ENCODE measurements around the gene QSOX2.

QSOX2 gene

DNA sequence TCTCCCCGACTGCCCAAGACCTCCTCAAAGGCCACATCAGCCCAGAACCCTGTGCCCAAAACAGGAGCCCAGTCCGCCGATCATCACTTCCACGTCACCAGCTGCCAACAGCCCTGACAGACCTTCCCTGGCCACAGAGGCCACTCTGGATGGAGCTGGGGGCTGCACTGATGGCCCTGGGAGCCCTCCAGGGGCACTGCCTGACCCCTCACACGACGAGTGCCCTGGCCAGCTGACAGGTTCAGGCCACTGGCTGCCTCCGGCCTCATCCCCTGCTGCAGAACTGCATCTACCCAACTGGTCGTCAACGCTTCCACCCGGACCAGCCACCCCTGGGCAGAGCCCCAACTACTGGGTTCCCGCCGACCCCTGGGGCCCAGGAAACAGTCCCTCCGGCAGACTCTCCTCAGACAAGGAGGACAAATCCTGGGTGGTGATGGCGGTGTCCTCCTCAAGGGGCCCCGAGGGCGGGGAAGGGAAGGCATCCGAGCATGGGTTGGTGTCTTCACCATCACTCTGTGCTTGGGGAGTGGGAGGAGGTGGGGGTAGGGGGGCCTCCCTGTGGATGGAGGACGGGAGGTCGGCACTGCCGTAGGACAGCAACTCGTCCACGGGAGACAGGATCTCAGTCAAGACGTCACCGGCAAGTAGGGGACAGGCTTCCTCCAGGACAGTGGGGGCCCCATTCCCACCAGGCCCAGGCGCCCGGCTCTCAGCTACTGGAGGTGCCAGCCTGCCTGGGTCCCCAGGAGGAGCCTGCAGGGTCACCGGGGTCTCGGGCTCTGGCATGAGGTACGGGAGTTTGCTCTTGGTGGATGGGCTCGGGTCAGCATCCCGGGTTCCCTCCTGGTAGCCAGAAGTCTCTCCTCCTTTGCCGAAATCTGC lies 7.9 kb upstream of the QSOX2 start:
- Histone ChIP-seq H3K27ac (ENCODE audit: low read depth, low read length) (no peak overlapping the region), H3K9ac (ENCODE audit: low read length) (no peak overlapping the region), H3K4me1 (ENCODE audit: insufficient read depth, low read length) (no peaks in the 10 kb centered on the region), H3K36me3 (ENCODE audit: insufficient read depth, low read length) (no peaks in the 10 kb centered on the region), H3K9me3 (ENCODE audit: low read length) (no peaks in the 10 kb centered on the region), H3K27me3 (ENCODE audit: control insufficient read depth in 1 of 2, insufficient read depth in 2 of 2, low read length in 2 of 2) (peaks cover 0 to 12% of the 10 kb centered on the region in 2 donors), H3K4me3 (ENCODE audit: low read depth in 1 of 2, low read length in 2 of 2) (no peak overlapping the region)

DNA sequence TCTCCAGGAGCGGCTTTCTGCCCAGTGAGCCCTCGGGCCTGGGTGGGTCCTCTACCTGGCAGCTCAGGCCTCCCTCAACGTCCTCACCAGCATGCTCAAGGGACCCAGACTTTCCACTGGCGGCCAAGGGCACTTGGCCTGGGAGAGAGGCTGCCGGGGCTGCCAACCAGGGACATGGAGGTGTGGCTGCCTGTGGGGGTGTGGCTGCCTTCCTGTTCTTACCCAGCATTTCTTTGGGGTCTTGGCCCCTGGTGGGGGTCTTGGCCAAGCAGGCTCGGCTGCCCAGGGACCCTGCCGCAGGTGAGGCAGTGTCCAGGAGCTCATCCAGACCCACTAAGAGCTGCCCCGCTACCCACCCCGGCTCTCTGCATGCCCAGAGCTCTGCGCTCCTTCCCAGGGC lies 7.2 kb upstream of the QSOX2 start:
- H3K9me3 ChIP-seq (ENCODE audit: low read length): no peaks in the 10 kb centered on the region
- H3K27ac ChIP-seq (ENCODE audit: low read depth, low read length): no peak overlapping the region
- no peaks in the 10 kb centered on the region for H3K36me3 ChIP-seq (ENCODE audit: insufficient read depth, low read length)
- H3K4me1 ChIP-seq (ENCODE audit: insufficient read depth, low read length): no peaks in the 10 kb centered on the region
- H3K4me3 ChIP-seq (ENCODE audit: low read depth in 1 of 2, low read length in 2 of 2): no peak overlapping the region
- H3K9ac ChIP-seq (ENCODE audit: low read length): no peak overlapping the region
- H3K27me3 ChIP-seq (ENCODE audit: control insufficient read depth in 1 of 2, insufficient read depth in 2 of 2, low read length in 2 of 2): peaks cover 0 to 12% of the 10 kb centered on the region in 2 donors

DNA sequence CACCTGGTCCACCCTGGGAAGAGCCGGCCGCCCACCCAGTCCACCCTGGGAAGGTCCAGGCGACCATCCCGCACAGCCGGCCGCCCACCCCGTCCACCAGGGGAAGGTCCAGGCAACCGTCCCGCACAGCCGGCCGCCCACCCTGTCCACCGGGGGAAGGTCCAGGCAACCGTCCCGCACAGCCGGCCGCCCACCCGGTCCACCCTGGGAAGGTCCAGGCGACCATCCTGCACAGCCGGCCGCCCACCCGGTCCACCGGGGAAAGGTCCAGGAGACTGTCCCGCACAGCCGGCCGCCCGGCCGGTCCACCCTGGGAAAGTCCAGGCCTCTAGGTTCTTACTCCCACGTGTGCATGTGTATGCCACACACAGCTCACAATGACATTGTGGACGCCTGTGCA lies 6.7 kb upstream of the QSOX2 start:
- peaks cover 0 to 12% of the 10 kb centered on the region in 2 donors for H3K27me3 ChIP-seq (ENCODE audit: control insufficient read depth in 1 of 2, insufficient read depth in 2 of 2, low read length in 2 of 2)
- no peaks in the 10 kb centered on the region for H3K36me3 ChIP-seq (ENCODE audit: insufficient read depth, low read length)
- no peak overlapping the region for H3K27ac ChIP-seq (ENCODE audit: low read depth, low read length)
- H3K9me3 ChIP-seq (ENCODE audit: low read length): no peaks in the 10 kb centered on the region
- no peak overlapping the region for H3K4me3 ChIP-seq (ENCODE audit: low read depth in 1 of 2, low read length in 2 of 2)
- no peaks in the 10 kb centered on the region for H3K4me1 ChIP-seq (ENCODE audit: insufficient read depth, low read length)
- H3K9ac ChIP-seq (ENCODE audit: low read length): no peak overlapping the region

DNA sequence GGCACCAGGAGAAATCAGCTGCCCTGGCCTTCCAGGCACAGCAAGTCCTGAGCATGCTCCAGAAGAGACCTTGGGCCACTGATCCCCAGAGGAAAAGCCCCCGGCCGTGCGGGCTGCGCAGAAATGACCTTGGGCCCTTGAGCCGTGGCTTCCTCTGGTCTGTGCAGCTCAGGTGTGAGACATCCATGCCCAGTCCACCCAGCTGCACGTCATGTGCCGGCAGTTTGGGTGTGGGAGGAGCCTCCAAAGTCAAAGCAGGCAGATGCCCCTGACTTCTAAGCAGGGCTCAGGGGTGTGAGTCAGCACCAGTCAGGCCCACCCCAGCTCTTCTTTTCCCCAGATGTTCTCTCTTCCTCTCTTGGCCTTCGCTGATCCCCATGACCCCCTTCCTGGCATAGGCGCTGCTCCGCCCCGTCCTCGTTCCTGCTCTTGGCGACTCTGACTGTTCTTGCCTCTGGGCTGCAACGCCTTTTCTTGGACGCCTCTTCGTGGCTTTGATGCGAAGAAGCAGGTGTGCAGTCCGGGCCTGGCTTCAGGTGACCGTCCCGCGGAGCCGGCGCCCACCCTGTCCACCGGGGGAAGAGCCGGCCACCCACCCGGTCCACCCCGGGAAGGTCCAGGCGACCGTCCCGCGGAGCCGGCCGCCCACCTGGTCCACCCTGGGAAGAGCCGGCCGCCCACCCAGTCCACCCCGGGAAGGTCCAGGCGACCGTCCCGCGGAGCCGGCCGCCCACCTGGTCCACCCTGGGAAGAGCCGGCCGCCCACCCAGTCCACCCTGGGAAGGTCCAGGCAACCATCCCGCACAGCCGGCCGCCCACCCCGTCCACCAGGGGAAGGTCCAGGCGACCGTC lies 5.9 kb upstream of the QSOX2 start:
- Histone ChIP-seq H3K27me3 (ENCODE audit: control insufficient read depth in 1 of 2, insufficient read depth in 2 of 2, low read length in 2 of 2) (peaks cover 0 to 12% of the 10 kb centered on the region in 2 donors), H3K4me3 (ENCODE audit: low read depth in 1 of 2, low read length in 2 of 2) (no peak overlapping the region), H3K36me3 (ENCODE audit: insufficient read depth, low read length) (no peaks in the 10 kb centered on the region)

DNA sequence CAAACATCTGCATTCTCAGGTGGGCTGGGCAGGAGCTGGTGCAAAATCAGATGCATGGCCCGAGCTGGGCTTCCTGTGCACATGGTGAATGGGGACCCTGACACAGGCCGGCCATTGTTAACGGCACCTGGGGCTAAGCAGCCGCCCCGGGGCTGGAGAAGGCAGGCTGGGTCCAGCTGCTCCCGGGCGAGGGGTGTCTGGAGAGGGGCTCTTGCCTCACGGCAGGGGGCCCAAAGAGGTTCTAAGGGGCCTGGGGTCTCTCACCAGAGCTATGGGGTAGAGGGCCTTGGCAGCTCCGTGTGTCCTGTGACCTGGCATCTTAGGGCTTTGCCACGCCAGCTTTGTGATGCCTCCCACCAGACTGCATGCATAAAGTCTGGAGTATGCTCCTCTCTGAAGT lies 5.1 kb upstream of the QSOX2 start:
- no peak overlapping the region for H3K27ac ChIP-seq (ENCODE audit: low read depth, low read length)
- H3K9me3 ChIP-seq (ENCODE audit: low read length): no peaks in the 10 kb centered on the region
- H3K4me3 ChIP-seq (ENCODE audit: low read depth in 1 of 2, low read length in 2 of 2): no peak overlapping the region
- peaks cover 0 to 11% of the 10 kb centered on the region in 2 donors for H3K27me3 ChIP-seq (ENCODE audit: control insufficient read depth in 1 of 2, insufficient read depth in 2 of 2, low read length in 2 of 2)
- no peak overlapping the region for H3K9ac ChIP-seq (ENCODE audit: low read length)
- H3K36me3 ChIP-seq (ENCODE audit: insufficient read depth, low read length): no peaks in the 10 kb centered on the region
- H3K4me1 ChIP-seq (ENCODE audit: insufficient read depth, low read length): peaks cover 5% of the 10 kb centered on the region

More for the DNA sequence above, 5.9 kb upstream of the QSOX2 start:
- Histone ChIP-seq H3K9ac (ENCODE audit: low read length) (no peak overlapping the region), H3K27ac (ENCODE audit: low read depth, low read length) (no peak overlapping the region), H3K4me1 (ENCODE audit: insufficient read depth, low read length) (no peaks in the 10 kb centered on the region), H3K9me3 (ENCODE audit: low read length) (no peaks in the 10 kb centered on the region)

DNA sequence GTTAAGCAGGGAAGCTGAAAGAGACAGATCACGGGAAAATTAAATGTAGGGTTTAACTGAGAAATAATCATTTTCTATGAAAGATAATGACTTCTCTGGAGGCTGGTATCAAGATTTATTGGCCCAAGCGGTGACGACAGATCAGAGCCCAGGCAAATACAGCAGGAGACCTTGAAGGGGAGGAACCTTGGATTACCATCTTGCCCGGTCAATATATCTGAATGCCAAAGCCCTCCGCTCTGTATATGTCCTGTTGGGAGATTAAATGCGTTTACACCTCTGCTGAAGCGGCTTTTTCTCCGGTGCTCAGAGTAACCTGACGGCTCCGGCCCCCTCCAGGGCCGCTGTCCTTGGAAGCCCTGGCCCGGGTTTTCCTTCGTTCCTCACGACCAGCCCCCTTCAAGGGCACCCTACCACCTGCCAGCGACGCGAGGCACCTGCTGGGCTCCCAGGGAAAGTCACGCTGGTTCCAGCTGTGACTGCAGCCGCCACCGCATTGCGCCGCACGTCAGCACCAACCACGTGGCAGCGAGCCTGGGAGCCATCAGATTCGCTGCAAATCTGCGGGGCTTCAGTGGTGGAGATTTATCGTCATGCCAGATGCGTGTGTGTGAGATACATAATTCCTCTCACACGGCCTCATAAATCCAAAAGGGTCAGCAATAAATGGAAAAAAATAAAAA lies 4.4 kb upstream of the QSOX2 start:
- Histone ChIP-seq H3K9ac (ENCODE audit: low read length) (no peak overlapping the region), H3K36me3 (ENCODE audit: insufficient read depth, low read length) (no peaks in the 10 kb centered on the region), H3K4me1 (ENCODE audit: insufficient read depth, low read length) (peaks cover 5% of the 10 kb centered on the region), H3K27ac (ENCODE audit: low read depth, low read length) (no peak overlapping the region), H3K9me3 (ENCODE audit: low read length) (no peaks in the 10 kb centered on the region), H3K4me3 (ENCODE audit: low read depth in 1 of 2, low read length in 2 of 2) (no peak overlapping the region), H3K27me3 (ENCODE audit: control insufficient read depth in 1 of 2, insufficient read depth in 2 of 2, low read length in 2 of 2) (peaks cover 0 to 7% of the 10 kb centered on the region in 2 donors)

DNA sequence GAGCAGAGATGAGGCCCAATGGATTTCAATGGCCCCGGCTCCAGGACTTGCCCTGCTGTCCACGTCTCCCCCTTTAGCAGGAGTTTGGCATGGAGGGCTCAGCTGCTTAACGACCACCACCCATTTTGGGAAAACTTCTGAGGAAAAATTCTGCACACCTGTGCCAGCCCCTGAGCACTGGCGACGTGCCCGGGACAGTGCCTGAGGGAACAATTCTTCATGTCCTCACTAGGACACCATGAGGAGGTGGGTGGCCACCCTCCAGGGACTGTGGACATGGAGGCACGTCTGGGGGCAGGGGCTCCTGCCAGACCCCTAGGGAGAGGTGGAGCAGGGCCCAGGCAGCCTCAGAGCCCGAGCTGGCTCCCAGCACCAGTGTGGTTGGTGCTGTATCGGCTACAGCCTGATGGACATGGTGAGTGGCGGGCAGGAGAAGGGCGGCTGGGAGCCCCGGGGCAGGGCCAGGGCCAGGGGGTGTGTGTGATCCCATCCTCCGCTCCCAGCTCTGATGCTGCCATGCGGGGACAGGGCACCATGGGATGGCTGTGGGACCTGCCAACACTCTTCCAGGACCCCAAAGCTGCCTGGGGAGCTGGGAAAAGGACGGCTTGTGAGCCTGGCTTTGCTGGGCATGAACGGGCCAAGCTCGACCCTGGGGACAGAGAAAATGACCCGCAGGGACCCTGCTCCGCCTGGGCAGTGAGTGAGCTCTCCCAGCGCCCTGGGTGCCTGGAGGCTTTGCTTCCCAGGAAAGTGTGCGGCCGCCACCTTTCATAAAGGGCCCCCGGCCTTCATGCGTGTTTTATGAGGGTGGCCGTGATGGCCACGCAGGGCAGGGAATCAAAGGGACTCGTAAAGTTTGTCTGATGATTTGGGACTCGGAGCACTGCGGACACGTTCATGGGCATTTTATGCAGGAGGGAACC lies 3.6 kb upstream of the QSOX2 start:
- no peaks in the 10 kb centered on the region for H3K36me3 ChIP-seq (ENCODE audit: insufficient read depth, low read length)
- no peak overlapping the region for H3K27ac ChIP-seq (ENCODE audit: low read depth, low read length)
- no peak overlapping the region for H3K9ac ChIP-seq (ENCODE audit: low read length)
- peaks cover 0 to 7% of the 10 kb centered on the region in 2 donors for H3K27me3 ChIP-seq (ENCODE audit: control insufficient read depth in 1 of 2, insufficient read depth in 2 of 2, low read length in 2 of 2)
- no peaks in the 10 kb centered on the region for H3K9me3 ChIP-seq (ENCODE audit: low read length)
- H3K4me1 ChIP-seq (ENCODE audit: insufficient read depth, low read length): peaks cover 13% of the 10 kb centered on the region
- no peak overlapping the region for H3K4me3 ChIP-seq (ENCODE audit: low read depth in 1 of 2, low read length in 2 of 2)

DNA sequence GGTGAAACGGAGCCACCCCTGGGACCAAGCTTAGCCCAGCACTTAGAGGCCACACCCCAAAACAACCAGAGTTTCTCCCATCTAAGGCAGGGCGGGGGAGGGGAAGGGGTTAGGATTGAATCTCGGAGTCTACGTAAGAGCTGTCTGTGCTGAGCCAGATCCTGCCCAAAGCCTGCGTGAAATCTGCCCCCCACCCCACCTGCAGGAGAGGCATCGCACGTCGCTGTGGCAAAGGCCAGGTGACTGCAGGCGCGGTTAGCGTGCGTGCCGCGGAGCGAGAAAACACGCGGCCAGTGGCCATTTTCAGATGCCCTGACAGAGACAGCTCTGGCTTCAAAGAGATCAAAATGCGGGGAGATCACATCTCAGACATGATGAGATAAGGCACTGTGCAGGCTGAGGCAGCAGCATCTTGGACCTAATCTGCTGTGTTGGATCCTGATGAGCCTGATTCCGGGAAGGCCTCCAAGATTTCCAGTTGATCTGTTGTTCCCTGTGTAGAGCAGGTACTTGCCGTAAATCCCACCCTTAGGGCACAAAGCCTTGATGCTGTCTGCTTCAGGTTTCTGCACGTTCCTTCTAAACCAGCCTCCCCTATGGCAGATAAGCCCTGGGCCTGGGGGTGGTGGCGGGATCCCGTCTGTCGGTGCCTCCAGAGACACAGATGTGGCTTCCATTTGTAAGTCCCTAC lies 2.5 kb upstream of the QSOX2 start:
- no peaks in the 10 kb centered on the region for H3K27me3 ChIP-seq (ENCODE audit: control insufficient read depth in 1 of 2, insufficient read depth in 2 of 2, low read length in 2 of 2)
- no peak overlapping the region for H3K27ac ChIP-seq (ENCODE audit: low read depth, low read length)

DNA sequence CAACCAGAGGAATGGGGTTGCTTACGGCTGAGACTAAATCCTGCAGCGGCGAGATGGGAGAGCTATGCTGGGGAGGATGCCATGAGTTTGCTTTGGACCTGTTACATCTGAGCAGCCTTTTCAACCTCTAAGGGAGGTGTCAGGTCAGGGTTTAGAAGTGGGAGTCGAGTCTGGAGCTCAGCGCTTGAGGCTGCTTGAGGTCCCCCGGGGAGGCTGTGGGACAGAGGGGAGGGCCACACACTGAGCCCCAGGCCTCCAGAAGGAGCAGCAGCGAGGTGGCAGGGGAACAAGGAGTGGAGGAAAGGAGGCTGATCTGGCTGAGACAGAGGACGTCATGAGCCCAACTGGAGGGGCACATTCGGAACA lies 1.9 kb upstream of the QSOX2 start:
- peaks cover 17% of the 10 kb centered on the region for H3K4me1 ChIP-seq (ENCODE audit: insufficient read depth, low read length)
- H3K27me3 ChIP-seq (ENCODE audit: control insufficient read depth in 1 of 2, insufficient read depth in 2 of 2, low read length in 2 of 2): no peaks in the 10 kb centered on the region
- no peak overlapping the region for H3K4me3 ChIP-seq (ENCODE audit: low read depth in 1 of 2, low read length in 2 of 2)
- no peaks in the 10 kb centered on the region for H3K36me3 ChIP-seq (ENCODE audit: insufficient read depth, low read length)
- H3K27ac ChIP-seq (ENCODE audit: low read depth, low read length): no peak overlapping the region
- no peaks in the 10 kb centered on the region for H3K9me3 ChIP-seq (ENCODE audit: low read length)
- H3K9ac ChIP-seq (ENCODE audit: low read length): no peak overlapping the region

More for the DNA sequence above, 2.5 kb upstream of the QSOX2 start:
- Histone ChIP-seq H3K4me1 (ENCODE audit: insufficient read depth, low read length) (peaks cover 17% of the 10 kb centered on the region), H3K4me3 (ENCODE audit: low read depth in 1 of 2, low read length in 2 of 2) (no peak overlapping the region), H3K9me3 (ENCODE audit: low read length) (no peaks in the 10 kb centered on the region), H3K36me3 (ENCODE audit: insufficient read depth, low read length) (no peaks in the 10 kb centered on the region), H3K9ac (ENCODE audit: low read length) (no peak overlapping the region)

DNA sequence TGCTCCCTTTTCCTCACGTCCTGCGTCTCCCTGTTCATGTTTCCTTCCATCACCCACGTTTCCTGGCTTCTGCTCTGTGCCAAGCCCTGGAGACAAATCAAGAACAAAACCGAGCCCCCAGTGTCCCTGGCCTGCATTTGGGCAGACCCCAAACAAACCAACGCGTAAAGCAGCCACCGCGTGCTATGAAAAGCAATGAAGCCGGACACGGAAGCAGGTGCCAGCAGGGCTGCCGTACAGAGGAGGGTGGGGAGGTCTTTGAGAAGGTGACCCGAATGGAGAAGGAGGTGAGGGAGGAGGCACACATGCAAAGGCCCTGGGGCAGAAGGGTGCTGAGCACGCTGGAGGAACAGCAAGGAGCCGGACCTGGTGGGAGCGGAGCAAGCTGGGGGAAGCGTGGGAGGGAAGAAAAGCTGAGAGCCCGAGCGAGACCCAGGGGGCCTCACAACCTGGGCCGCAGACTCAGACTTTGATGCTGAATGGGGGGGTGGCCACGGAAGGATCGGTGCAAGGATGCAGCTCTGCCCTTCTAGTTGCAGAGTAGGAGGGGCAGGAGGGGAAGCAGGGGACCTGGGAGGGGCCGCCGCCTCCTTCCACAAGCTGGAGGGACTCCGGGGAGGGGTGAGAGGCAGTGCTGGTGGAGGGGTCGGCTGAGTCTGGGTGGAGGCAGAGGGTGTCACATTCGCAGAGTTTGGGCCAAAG lies 1.4 kb upstream of the QSOX2 start:
- Histone ChIP-seq H3K36me3 (ENCODE audit: insufficient read depth, low read length) (no peaks in the 10 kb centered on the region), H3K9me3 (ENCODE audit: low read length) (no peaks in the 10 kb centered on the region), H3K4me3 (ENCODE audit: low read depth in 1 of 2, low read length in 2 of 2) (no peak overlapping the region), H3K4me1 (ENCODE audit: insufficient read depth, low read length) (peaks cover 17% of the 10 kb centered on the region), H3K9ac (ENCODE audit: low read length) (no peak overlapping the region), H3K27me3 (ENCODE audit: control insufficient read depth in 1 of 2, insufficient read depth in 2 of 2, low read length in 2 of 2) (no peaks in the 10 kb centered on the region), H3K27ac (ENCODE audit: low read depth, low read length) (no peak overlapping the region)

Data from muscle layer of colon (tissue), 2 donors.